ENCODE data around the gene PGPEP1.

Gene PGPEP1

GRCh38 chr19:18385359-18385674 lies 44.9 kb downstream of the PGPEP1 start:
- H3K9me3 ChIP-seq (ENCODE audit: control insufficient read depth in 2 of 2, low read length in 2 of 2): no peaks in the 10 kb centered on the region
- H3K4me3 ChIP-seq (ENCODE audit: low read length in 2 of 2): no peak overlapping the region
- H3K9ac ChIP-seq (ENCODE audit: low read length in 2 of 2): no peak overlapping the region
- H3K27ac ChIP-seq (ENCODE audit: low read length): no peak overlapping the region
- H3K27me3 ChIP-seq (ENCODE audit: control insufficient read depth in 1 of 2, insufficient read depth in 2 of 2, low read length in 2 of 2): peaks cover 13 to 35% of the 10 kb centered on the region in 2 donors
- no peaks in the 10 kb centered on the region for H3K36me3 ChIP-seq (ENCODE audit: control insufficient read depth in 2 of 2, insufficient read depth in 2 of 2, low read length in 2 of 2)
- H3K4me1 ChIP-seq (ENCODE audit: control insufficient read depth, insufficient read depth, low read length): peaks cover 15% of the 10 kb centered on the region

- no peaks in the 10 kb centered on the region for H3K36me3 ChIP-seq (ENCODE audit: control insufficient read depth in 2 of 2, insufficient read depth in 2 of 2, low read length in 2 of 2)
- peak within 1 kb of the TSS in 1 of 2 donors; percentile 15 for H3K4me3 ChIP-seq (ENCODE audit: low read length in 2 of 2)
- no peak within 1 kb of the TSS for H3K9ac ChIP-seq (ENCODE audit: low read length in 2 of 2)
- peaks cover 12% of the 10 kb centered on the region for H3K4me1 ChIP-seq (ENCODE audit: control insufficient read depth, insufficient read depth, low read length)
- no peaks in the 10 kb centered on the region for H3K9me3 ChIP-seq (ENCODE audit: control insufficient read depth in 2 of 2, low read length in 2 of 2)
- no peak within 1 kb of the TSS for H3K27ac ChIP-seq (ENCODE audit: low read length)
- peaks cover 12 to 35% of the 10 kb centered on the region in 2 donors for H3K27me3 ChIP-seq (ENCODE audit: control insufficient read depth in 1 of 2, insufficient read depth in 2 of 2, low read length in 2 of 2)
Measured at GRCh38 chr19:18385675-18386542, 45.5 kb downstream of the PGPEP1 start, which contains the start of gene GDF15. Gene GDF15 (plus strand): TSS chr19:18386158. CDS start chr19:18386190, 32 bp downstream.

GRCh38 chr19:18386543-18387271 lies 46.3 kb downstream of the PGPEP1 start:
- no peaks in the 10 kb centered on the region for H3K36me3 ChIP-seq (ENCODE audit: control insufficient read depth in 2 of 2, insufficient read depth in 2 of 2, low read length in 2 of 2)
- H3K9ac ChIP-seq (ENCODE audit: low read length in 2 of 2): no peak overlapping the region
- H3K4me1 ChIP-seq (ENCODE audit: control insufficient read depth, insufficient read depth, low read length): peaks cover 12% of the 10 kb centered on the region
- H3K27me3 ChIP-seq (ENCODE audit: control insufficient read depth in 1 of 2, insufficient read depth in 2 of 2, low read length in 2 of 2): peaks cover 12 to 35% of the 10 kb centered on the region in 2 donors
- H3K9me3 ChIP-seq (ENCODE audit: control insufficient read depth in 2 of 2, low read length in 2 of 2): no peaks in the 10 kb centered on the region
- peak overlapping the region in 1 of 2 donors; percentile 15 for H3K4me3 ChIP-seq (ENCODE audit: low read length in 2 of 2)
- H3K27ac ChIP-seq (ENCODE audit: low read length): no peak overlapping the region

GRCh38 chr19:18388100-18388959 lies 47.9 kb downstream of the PGPEP1 start:
- Histone ChIP-seq H3K9ac (ENCODE audit: low read length in 2 of 2) (no peak overlapping the region), H3K27ac (ENCODE audit: low read length) (no peak overlapping the region), H3K9me3 (ENCODE audit: control insufficient read depth in 2 of 2, low read length in 2 of 2) (no peaks in the 10 kb centered on the region), H3K4me1 (ENCODE audit: control insufficient read depth, insufficient read depth, low read length) (peaks cover 12% of the 10 kb centered on the region), H3K4me3 (ENCODE audit: low read length in 2 of 2) (peak overlapping the region in 1 of 2 donors; percentile 74), H3K36me3 (ENCODE audit: control insufficient read depth in 2 of 2, insufficient read depth in 2 of 2, low read length in 2 of 2) (no peaks in the 10 kb centered on the region), H3K27me3 (ENCODE audit: control insufficient read depth in 1 of 2, insufficient read depth in 2 of 2, low read length in 2 of 2) (peaks cover 8 to 24% of the 10 kb centered on the region in 2 donors)

GRCh38 chr19:18388960-18389725 lies 48.7 kb downstream of the PGPEP1 start:
- no peaks in the 10 kb centered on the region for H3K9me3 ChIP-seq (ENCODE audit: control insufficient read depth in 2 of 2, low read length in 2 of 2)
- peaks cover 12% of the 10 kb centered on the region for H3K4me1 ChIP-seq (ENCODE audit: control insufficient read depth, insufficient read depth, low read length)
- peaks cover 8 to 24% of the 10 kb centered on the region in 2 donors for H3K27me3 ChIP-seq (ENCODE audit: control insufficient read depth in 1 of 2, insufficient read depth in 2 of 2, low read length in 2 of 2)
- H3K36me3 ChIP-seq (ENCODE audit: control insufficient read depth in 2 of 2, insufficient read depth in 2 of 2, low read length in 2 of 2): no peaks in the 10 kb centered on the region
- no peak overlapping the region for H3K9ac ChIP-seq (ENCODE audit: low read length in 2 of 2)
- no peak overlapping the region for H3K4me3 ChIP-seq (ENCODE audit: low read length in 2 of 2)
- no peak overlapping the region for H3K27ac ChIP-seq (ENCODE audit: low read length)

- H3K4me3 ChIP-seq (ENCODE audit: low read length in 2 of 2): no peak overlapping the region
- H3K36me3 ChIP-seq (ENCODE audit: control insufficient read depth in 2 of 2, insufficient read depth in 2 of 2, low read length in 2 of 2): no peaks in the 10 kb centered on the region
- H3K27ac ChIP-seq (ENCODE audit: low read length): no peak overlapping the region
- H3K9me3 ChIP-seq (ENCODE audit: control insufficient read depth in 2 of 2, low read length in 2 of 2): no peaks in the 10 kb centered on the region
- H3K27me3 ChIP-seq (ENCODE audit: control insufficient read depth in 1 of 2, insufficient read depth in 2 of 2, low read length in 2 of 2): peaks cover 8 to 23% of the 10 kb centered on the region in 2 donors
- H3K4me1 ChIP-seq (ENCODE audit: control insufficient read depth, insufficient read depth, low read length): peaks cover 12% of the 10 kb centered on the region
- no peak overlapping the region for H3K9ac ChIP-seq (ENCODE audit: low read length in 2 of 2)
Measured at GRCh38 chr19:18389726-18390064, 49.3 kb downstream of the PGPEP1 start.

- H3K9me3 ChIP-seq (ENCODE audit: control insufficient read depth in 2 of 2, low read length in 2 of 2): no peaks in the 10 kb centered on the region
- H3K9ac ChIP-seq (ENCODE audit: low read length in 2 of 2): no peak overlapping the region
- peaks cover 12% of the 10 kb centered on the region for H3K4me1 ChIP-seq (ENCODE audit: control insufficient read depth, insufficient read depth, low read length)
- no peaks in the 10 kb centered on the region for H3K36me3 ChIP-seq (ENCODE audit: control insufficient read depth in 2 of 2, insufficient read depth in 2 of 2, low read length in 2 of 2)
- no peak overlapping the region for H3K27ac ChIP-seq (ENCODE audit: low read length)
- no peak overlapping the region for H3K4me3 ChIP-seq (ENCODE audit: low read length in 2 of 2)
- H3K27me3 ChIP-seq (ENCODE audit: control insufficient read depth in 1 of 2, insufficient read depth in 2 of 2, low read length in 2 of 2): peaks cover 4 to 18% of the 10 kb centered on the region in 2 donors
Measured at GRCh38 chr19:18390065-18390907, 49.9 kb downstream of the PGPEP1 start.

GRCh38 chr19:18391509-18392075 lies 51.2 kb downstream of the PGPEP1 start:
- Histone ChIP-seq H3K4me1 (ENCODE audit: control insufficient read depth, insufficient read depth, low read length) (peaks cover 9% of the 10 kb centered on the region), H3K27me3 (ENCODE audit: control insufficient read depth in 1 of 2, insufficient read depth in 2 of 2, low read length in 2 of 2) (peaks cover 6 to 9% of the 10 kb centered on the region in 2 donors), H3K9me3 (ENCODE audit: control insufficient read depth in 2 of 2, low read length in 2 of 2) (no peaks in the 10 kb centered on the region), H3K9ac (ENCODE audit: low read length in 2 of 2) (no peak overlapping the region), H3K4me3 (ENCODE audit: low read length in 2 of 2) (no peak overlapping the region), H3K27ac (ENCODE audit: low read length) (no peak overlapping the region), H3K36me3 (ENCODE audit: control insufficient read depth in 2 of 2, insufficient read depth in 2 of 2, low read length in 2 of 2) (no peaks in the 10 kb centered on the region)

- Histone ChIP-seq H3K27ac (ENCODE audit: low read length) (no peak overlapping the region), H3K4me1 (ENCODE audit: control insufficient read depth, insufficient read depth, low read length) (peaks cover 13% of the 10 kb centered on the region), H3K9me3 (ENCODE audit: control insufficient read depth in 2 of 2, low read length in 2 of 2) (no peaks in the 10 kb centered on the region), H3K36me3 (ENCODE audit: control insufficient read depth in 2 of 2, insufficient read depth in 2 of 2, low read length in 2 of 2) (no peaks in the 10 kb centered on the region), H3K4me3 (ENCODE audit: low read length in 2 of 2) (no peak overlapping the region), H3K9ac (ENCODE audit: low read length in 2 of 2) (no peak overlapping the region), H3K27me3 (ENCODE audit: control insufficient read depth in 1 of 2, insufficient read depth in 2 of 2, low read length in 2 of 2) (peaks cover 11 to 14% of the 10 kb centered on the region in 2 donors)
Measured at GRCh38 chr19:18392417-18392816, 52.0 kb downstream of the PGPEP1 start.

Measured in stomach smooth muscle (tissue), 2 donors.